HG02588 (cell line): ENCODE data around the gene FSTL4.
"Not testable (repeated sequence)": the region's sequence is repeated elsewhere in the genome, so short reads cannot be mapped to it uniquely, and the experiment has no call there.

Experiments
- ATAC-seq: cut with Tn5 transposase; IDR thresholded peaks from one replicate; pipeline ENCODE4 v1.9.1; 2021; ENCODE audit warnings: mild to moderate bottlenecking, moderate library complexity; ENCODE audit not compliant: unreplicated experiment

The FSTL4 gene

GRCh38 chr5:133214153-133214820, 398.1 kb downstream of the FSTL4 start:
- no peak for ATAC-seq

GRCh38 chr5:133205649-133206048, 406.7 kb downstream of the FSTL4 start:
- ATAC-seq: no peak

- no peak for ATAC-seq
Observed at GRCh38 chr5:133205204-133205603, 407.1 kb downstream of the FSTL4 start.

- no peak for ATAC-seq
Observed at GRCh38 chr5:133203317-133204305, 408.7 kb downstream of the FSTL4 start.

GRCh38 chr5:133202066-133202665, 410.2 kb downstream of the FSTL4 start:
- ATAC-seq: no peak

- ATAC-seq: no peak
Observed at GRCh38 chr5:133201310-133201709, 411.0 kb downstream of the FSTL4 start.

GRCh38 chr5:133200256-133200655, 412.1 kb downstream of the FSTL4 start:
- ATAC-seq: no peak

- no peak for ATAC-seq
Observed at GRCh38 chr5:133199417-133200178, 412.7 kb downstream of the FSTL4 start.

GRCh38 chr5:133198511-133198910, 413.8 kb downstream of the FSTL4 start:
- no peak for ATAC-seq

- ATAC-seq: no peak
Observed at GRCh38 chr5:133196441-133197085, 415.8 kb downstream of the FSTL4 start.

GRCh38 chr5:133195250-133195649, 417.1 kb downstream of the FSTL4 start:
- no peak for ATAC-seq

GRCh38 chr5:133193794-133194193, 418.5 kb downstream of the FSTL4 start:
- no peak for ATAC-seq

GRCh38 chr5:133192716-133193115, 419.6 kb downstream of the FSTL4 start:
- ATAC-seq: no peak

GRCh38 chr5:133189881-133190280, 422.5 kb downstream of the FSTL4 start:
- ATAC-seq: no peak

GRCh38 chr5:133179405-133179804, 432.9 kb downstream of the FSTL4 start:
- no peak for ATAC-seq

- ATAC-seq: not testable (repeated sequence)
Observed at GRCh38 chr5:133170756-133171387, 441.5 kb downstream of the FSTL4 start.

- ATAC-seq: no peak
Observed at GRCh38 chr5:133164759-133165158, 447.6 kb downstream of the FSTL4 start.

GRCh38 chr5:133163839-133164238, 448.5 kb downstream of the FSTL4 start:
- ATAC-seq: no peak

GRCh38 chr5:133159543-133159942, 452.8 kb downstream of the FSTL4 start:
- ATAC-seq: no peak
